Brain microvascular endothelial cell (primary cell): ENCODE data around the gene ZNF423.
"Not testable (repeated sequence)": the region's sequence is repeated elsewhere in the genome, so short reads cannot be mapped to it uniquely, and the experiment has no call there.

Experiments
- DNase-seq: peaks from one replicate; pipeline ENCODE4 v3.0.0-alpha.2; 2020
- H3K27ac ChIP-seq: fragments of 250-450 bp; sonication (Bioruptor Pico); 2 replicates; pipeline ENCODE4 v1.5.1; 2020; ENCODE audit warnings: mild to moderate bottlenecking, moderate library complexity
- H3K27me3 ChIP-seq: fragments of 250-450 bp; sonication (Bioruptor Pico); replicated peaks from 2 replicates; pipeline ENCODE4 v1.5.1; 2020; ENCODE audit warnings: mild to moderate bottlenecking
- H3K36me3 ChIP-seq: fragments of 250-450 bp; sonication (Bioruptor Pico); replicated peaks from 2 replicates; pipeline ENCODE4 v1.5.1; 2020; ENCODE audit warnings: mild to moderate bottlenecking
- H3K4me3 ChIP-seq: 2 replicates; pipeline ENCODE4 v1.5.1; 2011; ENCODE audit warnings: low read depth, mild to moderate bottlenecking, control low read depth, low read length, moderate library complexity
- in situ Hi-C: cut with HindIII; loops from 2 replicates; pipeline ENCODE4 v1.10.0; 2017; ENCODE audit warnings: low sequenced_read_pairs, low pct_ligation_motif_present
- TF ChIP-seq, protein P1 (sequence below): IDR thresholded peaks from 2 replicates; pipeline ENCODE4 v1.5.1; 2011; ENCODE audit warnings: low read depth, mild to moderate bottlenecking, moderate library complexity, low read length, control low read depth, inconsistent platforms; ENCODE audit errors: missing control alignments

ZNF423 gene

GRCh38 chr16:49875806-49876715 lies 20.1 kb upstream of the ZNF423 start:
- H3K27ac ChIP-seq = no peak overlapping the region
- in situ Hi-C loops = no loop called here
- H3K27me3 ChIP-seq = no peaks in the 10 kb centered on the region
- DNase-seq = no peak
- peak overlapping the region; percentile 29 for H3K4me3 ChIP-seq
- no peaks in the 10 kb centered on the region for H3K36me3 ChIP-seq
- TF ChIP-seq, protein P1, sequence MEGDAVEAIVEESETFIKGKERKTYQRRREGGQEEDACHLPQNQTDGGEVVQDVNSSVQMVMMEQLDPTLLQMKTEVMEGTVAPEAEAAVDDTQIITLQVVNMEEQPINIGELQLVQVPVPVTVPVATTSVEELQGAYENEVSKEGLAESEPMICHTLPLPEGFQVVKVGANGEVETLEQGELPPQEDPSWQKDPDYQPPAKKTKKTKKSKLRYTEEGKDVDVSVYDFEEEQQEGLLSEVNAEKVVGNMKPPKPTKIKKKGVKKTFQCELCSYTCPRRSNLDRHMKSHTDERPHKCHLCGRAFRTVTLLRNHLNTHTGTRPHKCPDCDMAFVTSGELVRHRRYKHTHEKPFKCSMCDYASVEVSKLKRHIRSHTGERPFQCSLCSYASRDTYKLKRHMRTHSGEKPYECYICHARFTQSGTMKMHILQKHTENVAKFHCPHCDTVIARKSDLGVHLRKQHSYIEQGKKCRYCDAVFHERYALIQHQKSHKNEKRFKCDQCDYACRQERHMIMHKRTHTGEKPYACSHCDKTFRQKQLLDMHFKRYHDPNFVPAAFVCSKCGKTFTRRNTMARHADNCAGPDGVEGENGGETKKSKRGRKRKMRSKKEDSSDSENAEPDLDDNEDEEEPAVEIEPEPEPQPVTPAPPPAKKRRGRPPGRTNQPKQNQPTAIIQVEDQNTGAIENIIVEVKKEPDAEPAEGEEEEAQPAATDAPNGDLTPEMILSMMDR = no peak

DNA sequence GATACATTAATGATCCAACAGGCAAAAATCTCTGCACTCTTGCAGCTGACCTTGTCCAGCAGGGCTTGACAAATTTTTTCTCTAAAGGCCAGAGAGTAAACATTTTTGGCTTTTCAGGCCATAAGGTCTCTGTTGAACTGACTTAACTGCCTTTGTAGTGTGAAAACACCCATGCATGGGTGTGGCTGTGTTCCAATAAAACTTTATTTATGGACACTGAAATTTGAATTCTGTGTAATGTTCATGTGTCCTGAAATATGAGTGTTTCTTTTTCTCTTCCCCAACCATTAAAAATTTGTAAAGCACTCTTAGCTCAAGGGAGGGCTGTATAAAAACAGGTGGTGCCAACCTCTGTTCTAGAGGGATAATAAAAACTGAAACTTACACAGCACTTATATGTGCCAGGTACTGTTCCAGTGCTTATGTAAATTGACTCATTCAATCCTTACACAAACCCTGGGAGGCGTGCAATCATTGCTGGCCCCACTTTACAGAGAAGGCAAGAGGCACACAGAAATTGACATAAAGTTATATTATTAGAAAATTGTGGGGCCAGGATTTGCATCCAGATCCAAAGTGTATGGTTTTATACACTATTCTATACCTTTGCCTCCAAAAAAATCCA lies 18.8 kb upstream of the ZNF423 start:
- no peak overlapping the region for H3K27ac ChIP-seq
- no peak overlapping the region for H3K4me3 ChIP-seq
- DNase-seq = no peak
- TF ChIP-seq, protein P1 = no peak
- no peaks in the 10 kb centered on the region for H3K27me3 ChIP-seq
- H3K36me3 ChIP-seq = no peaks in the 10 kb centered on the region
- in situ Hi-C loops = no loop called here

- H3K4me3 ChIP-seq, H3K27me3 ChIP-seq, in situ Hi-C loops, DNase-seq, H3K36me3 ChIP-seq, H3K27ac ChIP-seq: not testable (repeated sequence)
These were observed 15.9 kb upstream of the ZNF423 start for GRCh38 chr16:49871824-49872223.

DNA sequence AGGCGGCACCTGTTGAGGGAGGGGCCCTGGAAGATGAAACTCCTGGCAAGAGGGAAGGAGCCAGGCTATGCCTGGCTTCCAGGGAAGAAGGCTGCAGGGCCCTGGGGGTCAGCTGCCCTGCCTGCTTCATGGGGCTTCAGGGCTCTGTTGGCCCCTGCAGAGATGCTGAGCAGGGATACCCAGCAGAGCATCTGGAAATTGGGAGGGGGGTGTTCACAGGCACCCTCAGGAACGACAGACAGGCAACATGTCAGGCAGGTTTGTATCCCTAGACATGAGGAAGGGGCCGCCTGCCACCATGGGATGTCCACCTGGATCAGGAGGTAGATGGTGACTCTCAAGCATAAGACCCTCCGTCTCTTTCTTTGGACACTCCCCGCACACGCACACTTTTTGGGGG lies 13.8 kb upstream of the ZNF423 start:
- in situ Hi-C loops = no loop called here
- Histone ChIP-seq H3K27me3 (peaks cover 3% of the 10 kb centered on the region), H3K27ac (no peak overlapping the region), H3K36me3 (no peaks in the 10 kb centered on the region), H3K4me3 (no peak overlapping the region)
- TF ChIP-seq, protein P1 = no peak
- no peak for DNase-seq

DNA sequence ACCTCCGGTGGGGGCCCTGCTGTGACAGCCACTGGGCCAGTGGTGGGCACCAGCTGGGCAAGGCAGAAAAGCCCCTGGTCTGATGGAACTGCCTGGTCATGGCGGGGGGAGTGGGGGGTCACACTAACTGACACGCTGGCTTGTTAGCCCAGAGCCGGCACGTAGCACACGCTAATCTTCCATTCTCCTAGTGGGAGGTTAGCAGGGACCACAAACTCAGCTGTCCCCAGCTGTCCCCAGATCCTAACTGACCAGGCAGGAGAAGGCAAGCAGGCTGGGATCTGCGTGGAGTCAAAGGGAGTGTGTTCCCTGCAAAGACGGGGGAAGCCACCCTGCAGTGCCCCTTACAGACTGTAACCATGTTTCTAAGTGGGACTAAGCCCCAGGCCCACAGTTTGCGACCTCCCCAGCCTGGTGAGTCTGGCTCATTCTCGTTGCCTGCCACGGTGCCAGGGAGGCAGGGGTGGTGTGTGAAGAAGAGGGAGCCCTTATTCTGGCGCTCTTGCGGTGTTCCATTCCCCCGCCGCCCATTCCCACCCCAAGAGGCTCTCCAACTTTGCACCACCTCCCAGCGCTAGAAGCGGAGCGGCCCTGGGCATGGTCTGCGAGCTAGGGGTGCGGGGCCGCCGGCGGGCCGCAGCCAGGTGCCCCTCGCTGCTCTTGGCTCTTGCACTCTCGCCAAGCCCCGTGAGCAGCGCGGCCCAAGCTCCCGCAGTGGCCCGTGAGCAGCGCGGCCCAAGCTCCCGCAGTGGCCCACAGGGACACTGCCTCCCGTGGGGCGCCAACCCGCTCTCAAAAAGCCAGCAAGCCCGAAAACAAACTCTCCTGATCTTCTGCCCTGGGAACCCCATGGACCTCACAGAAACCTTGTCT lies 12.1 kb upstream of the ZNF423 start:
- Histone ChIP-seq H3K27me3 (peaks cover 3% of the 10 kb centered on the region), H3K4me3 (no peak overlapping the region), H3K36me3 (no peaks in the 10 kb centered on the region), H3K27ac (no peak overlapping the region)
- no peak for DNase-seq
- in situ Hi-C loops = no loop called here
- TF ChIP-seq, protein P1 = no peak

DNA sequence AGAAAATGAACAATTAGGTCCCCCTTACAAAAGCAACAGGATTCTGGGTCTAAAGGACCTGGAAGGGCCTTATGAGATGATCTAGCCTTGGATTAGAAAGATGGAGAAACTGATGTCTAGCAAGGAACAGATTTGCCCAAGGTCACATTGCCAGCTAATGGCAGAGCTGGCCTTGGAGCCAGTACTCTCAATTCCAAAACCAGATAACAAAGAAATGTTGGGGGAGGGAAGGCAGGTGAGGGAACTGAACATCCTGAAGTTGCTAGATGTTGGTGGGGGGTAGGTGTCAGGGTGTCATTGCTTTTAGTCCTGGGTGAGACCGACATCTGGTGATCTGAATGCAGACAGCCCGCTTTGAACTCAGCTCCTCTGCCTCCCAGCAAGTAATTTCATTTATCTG lies 11.3 kb upstream of the ZNF423 start:
- no peak overlapping the region for H3K27ac ChIP-seq
- in situ Hi-C loops = no loop called here
- TF ChIP-seq, protein P1 = no peak
- H3K36me3 ChIP-seq = no peaks in the 10 kb centered on the region
- H3K4me3 ChIP-seq = no peak overlapping the region
- peaks cover 6% of the 10 kb centered on the region for H3K27me3 ChIP-seq
- DNase-seq = no peak
